K562 (cell line): ENCODE data around the gene DAP. TPM values are rescaled to one million over a fixed set of nuclear protein-coding genes. Genes with fewer than 3 reads are reported as not detected.

ENCODE experiments used
- ARID2 ChIP-seq: fragments of 450-650 bp; IDR thresholded peaks from 2 replicates; pipeline ENCODE4 v1.6.1; 2017; ENCODE audit warnings: antibody characterized with exemption, mild to moderate bottlenecking
- BDP1 ChIP-seq: IDR thresholded peaks from 3 replicates; pipeline ENCODE4 v1.6.1; 2011; ENCODE audit not compliant: insufficient read length, insufficient read depth
- CCNT2 ChIP-seq: IDR thresholded peaks from 2 replicates; pipeline ENCODE4 v1.6.1; 2011; ENCODE audit warnings: borderline replicate concordance, low read depth, mild to moderate bottlenecking, moderate library complexity, mixed read lengths, low read length; ENCODE audit not compliant: insufficient read length; ENCODE audit errors: extremely low read depth
- ELF1 ChIP-seq: fragments of 200-800 bp; sonication (Bioruptor generic); IDR thresholded peaks from 2 replicates; pipeline ENCODE4 v1.6.1; 2016; ENCODE audit warnings: missing genetic modification characterization, missing compliant biosample characterization
- FUS ChIP-seq: fragments of 200-400 bp; formaldehyde crosslinking; optimal IDR thresholded peaks from 2 replicates; pipeline ENCODE3; 2017; ENCODE audit warnings: low read depth, low read length
- HIVEP1 ChIP-seq: fragments of 250-450 bp; sonication (Bioruptor Pico); IDR thresholded peaks from 2 replicates; pipeline ENCODE4 v1.4.0; 2020; ENCODE audit warnings: mild to moderate bottlenecking
- HOXB6 ChIP-seq: fragments of 250-450 bp; sonication (Bioruptor Pico); IDR thresholded peaks from 2 replicates; pipeline ENCODE4 v1.5.1; 2022; ENCODE audit warnings: mild to moderate bottlenecking, borderline replicate concordance
- KLF6 ChIP-seq: fragments of 250-450 bp; sonication (Bioruptor Pico); IDR thresholded peaks from 2 replicates; pipeline ENCODE4 v1.4.0; 2020; ENCODE audit warnings: mild to moderate bottlenecking, moderate library complexity, borderline replicate concordance
- NFIX ChIP-seq: fragments of 250-450 bp; sonication (Bioruptor Pico); IDR thresholded peaks from 2 replicates; pipeline ENCODE4 v1.4.0; 2020; ENCODE audit warnings: low read depth, mild to moderate bottlenecking, moderate library complexity
- NONO ChIP-seq, 2 experiments: fragments of 200-400 bp in 1 of 2; fragments of 450-650 bp in 1 of 2; formaldehyde crosslinking in 1 of 2; IDR thresholded peaks; 2 replicates each; pipeline ENCODE4 v1.6.1; 2017; ENCODE audit warnings: low read depth in 2 of 2, mild to moderate bottlenecking in 2 of 2, moderate library complexity in 2 of 2, low read length in 1 of 2
- POLR2AphosphoS5 ChIP-seq: IDR thresholded peaks from 2 replicates; pipeline ENCODE4 v1.6.1; 2011; ENCODE audit warnings: mild to moderate bottlenecking, low read depth, low read length, moderate library complexity; ENCODE audit not compliant: control insufficient read depth, insufficient read depth
- PTTG1 ChIP-seq: fragments of 450-650 bp; IDR thresholded peaks from 2 replicates; pipeline ENCODE4 v1.6.1; 2016; ENCODE audit warnings: low read depth, mild to moderate bottlenecking, missing genetic modification characterization, missing compliant biosample characterization
- SAFB2 ChIP-seq: fragments of 200-400 bp; formaldehyde crosslinking; IDR thresholded peaks from 2 replicates; pipeline ENCODE4 v1.6.1; 2018; ENCODE audit warnings: borderline replicate concordance, low read length, low read depth, moderate library complexity; ENCODE audit not compliant: severe bottlenecking
- SOX6 ChIP-seq: fragments of 450-650 bp; IDR thresholded peaks from 2 replicates; pipeline ENCODE4 v1.6.1; 2014; ENCODE audit warnings: mild to moderate bottlenecking
- TEAD1 ChIP-seq, 2 experiments: fragments of 450-650 bp in 1 of 2; sonication (generic) in 1 of 2; formaldehyde crosslinking; IDR thresholded peaks; 2 replicates each; pipeline versions ENCODE4 v1.4.0 to v1.8.0; 2020 to 2022; ENCODE audit warnings: mild to moderate bottlenecking in 2 of 2, missing genetic modification reagents in 1 of 2
- TEAD4 ChIP-seq, 2 experiments: sonication (generic) in 1 of 2; formaldehyde crosslinking in 1 of 2; IDR thresholded peaks; 2 replicates each; pipeline versions ENCODE4 v1.6.1 to v1.8.0; 2012 to 2022; ENCODE audit warnings: borderline replicate concordance in 1 of 2, inconsistent platforms in 1 of 2, low read length in 1 of 2, mild to moderate bottlenecking in 1 of 2, missing genetic modification reagents in 1 of 2
- ZC3H8 ChIP-seq: fragments of 450-650 bp; IDR thresholded peaks from 2 replicates; pipeline ENCODE4 v1.6.1; 2017
- ZEB2 ChIP-seq: fragments of 450-650 bp; IDR thresholded peaks from 2 replicates; pipeline ENCODE4 v1.6.1; 2016
- ZFP1 ChIP-seq: fragments of 450-650 bp; formaldehyde crosslinking; IDR thresholded peaks from 2 replicates; pipeline ENCODE4 v1.4.0; 2020; ENCODE audit warnings: mild to moderate bottlenecking, mixed read lengths
- ZFPM2 ChIP-seq: fragments of 250-450 bp; sonication (Bioruptor Pico); IDR thresholded peaks from 2 replicates; pipeline ENCODE4 v1.5.1; 2022; ENCODE audit warnings: mild to moderate bottlenecking
- ZNF3 ChIP-seq: fragments of 250-450 bp; sonication (Bioruptor Pico); IDR thresholded peaks from 2 replicates; pipeline ENCODE4 v1.5.0; 2021; ENCODE audit warnings: mild to moderate bottlenecking, moderate library complexity
- polyA plus RNA-seq, 8 experiments: library from polyadenylated mRNA; depleted of rRNA in 4 of 8; stranded (reverse) in 5 of 8; unstranded in 3 of 8; fragments of >200 nt; fragmentation: Nextera tagmentation in 2 of 8; fragmentation: Illumina TruSeq in 1 of 8; extraction: Ambion mirVana in 2 of 8; extraction: Trizol in 1 of 8; gene quantifications; 2 replicates each; pipeline versions ENCODE4 v1.2.1 to v1.2.3, GENCODE V29; 2011 to 2014; ENCODE audit warnings: inconsistent platforms in 1 of 8, missing spikeins in 1 of 8
- total RNA-seq, 7 experiments: library from RNA; depleted of rRNA in 6 of 7; stranded (reverse); fragments of >200 nt in 6 of 7; fragmentation: Illumina TruSeq in 2 of 7; extraction: Trizol in 2 of 7; gene quantifications; 2 replicates each; pipeline versions ENCODE4 v1.2.1 to v1.2.3, GENCODE V29; 2011 to 2021; ENCODE audit warnings: low replicate concordance in 1 of 7
- TF ChIP-seq, protein P1 (sequence below): sonication (generic); formaldehyde crosslinking; IDR thresholded peaks from 2 replicates; pipeline ENCODE4 v1.8.0; 2023; ENCODE audit warnings: mild to moderate bottlenecking, missing genetic modification reagents
- TF ChIP-seq, protein P2 (sequence below): fragments of 450-650 bp; IDR thresholded peaks from 2 replicates; pipeline ENCODE4 v1.6.1; 2016; ENCODE audit warnings: mild to moderate bottlenecking

DAP gene
- total and polyA plus RNA-seq, 9 of the 15 experiments (the other 6 are each of a cell fraction or from before 2014, with no cell fraction given) = 14.1 to 151 (median 34.5) TPM

DNA sequence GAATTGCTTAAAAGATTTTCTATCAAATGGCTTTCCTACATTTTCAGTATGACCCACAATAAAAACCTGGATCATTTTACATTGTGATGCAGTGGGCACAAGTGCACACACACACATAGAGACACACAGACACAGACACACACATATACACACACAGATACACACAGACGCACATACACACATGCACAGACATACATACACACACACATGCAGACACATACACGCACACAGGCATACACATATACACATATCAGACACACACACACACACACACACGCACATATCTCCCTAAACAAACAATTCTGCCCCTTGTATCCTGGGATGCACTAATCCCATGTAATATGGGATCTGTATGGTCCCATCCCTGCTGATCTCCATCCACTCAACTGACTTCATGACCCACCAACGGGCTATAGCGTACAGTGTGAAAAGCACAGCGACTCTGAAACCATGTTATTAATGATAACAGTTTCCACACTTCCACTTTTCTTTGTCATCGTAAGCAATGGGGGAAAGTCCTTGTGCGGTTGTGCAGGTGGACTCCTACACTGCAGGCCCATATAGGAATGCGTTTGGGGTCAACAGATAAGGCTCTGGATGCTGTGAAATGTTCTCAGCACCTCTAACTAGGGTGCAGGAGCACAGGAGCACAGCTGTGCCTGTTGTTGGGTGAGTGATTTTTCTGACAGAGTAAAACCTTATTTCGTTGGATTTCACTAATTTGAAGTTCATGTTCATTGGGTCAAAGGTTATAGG, 52.7 kb downstream of the DAP start (continued):
- TF ChIP-seq, protein P1, sequence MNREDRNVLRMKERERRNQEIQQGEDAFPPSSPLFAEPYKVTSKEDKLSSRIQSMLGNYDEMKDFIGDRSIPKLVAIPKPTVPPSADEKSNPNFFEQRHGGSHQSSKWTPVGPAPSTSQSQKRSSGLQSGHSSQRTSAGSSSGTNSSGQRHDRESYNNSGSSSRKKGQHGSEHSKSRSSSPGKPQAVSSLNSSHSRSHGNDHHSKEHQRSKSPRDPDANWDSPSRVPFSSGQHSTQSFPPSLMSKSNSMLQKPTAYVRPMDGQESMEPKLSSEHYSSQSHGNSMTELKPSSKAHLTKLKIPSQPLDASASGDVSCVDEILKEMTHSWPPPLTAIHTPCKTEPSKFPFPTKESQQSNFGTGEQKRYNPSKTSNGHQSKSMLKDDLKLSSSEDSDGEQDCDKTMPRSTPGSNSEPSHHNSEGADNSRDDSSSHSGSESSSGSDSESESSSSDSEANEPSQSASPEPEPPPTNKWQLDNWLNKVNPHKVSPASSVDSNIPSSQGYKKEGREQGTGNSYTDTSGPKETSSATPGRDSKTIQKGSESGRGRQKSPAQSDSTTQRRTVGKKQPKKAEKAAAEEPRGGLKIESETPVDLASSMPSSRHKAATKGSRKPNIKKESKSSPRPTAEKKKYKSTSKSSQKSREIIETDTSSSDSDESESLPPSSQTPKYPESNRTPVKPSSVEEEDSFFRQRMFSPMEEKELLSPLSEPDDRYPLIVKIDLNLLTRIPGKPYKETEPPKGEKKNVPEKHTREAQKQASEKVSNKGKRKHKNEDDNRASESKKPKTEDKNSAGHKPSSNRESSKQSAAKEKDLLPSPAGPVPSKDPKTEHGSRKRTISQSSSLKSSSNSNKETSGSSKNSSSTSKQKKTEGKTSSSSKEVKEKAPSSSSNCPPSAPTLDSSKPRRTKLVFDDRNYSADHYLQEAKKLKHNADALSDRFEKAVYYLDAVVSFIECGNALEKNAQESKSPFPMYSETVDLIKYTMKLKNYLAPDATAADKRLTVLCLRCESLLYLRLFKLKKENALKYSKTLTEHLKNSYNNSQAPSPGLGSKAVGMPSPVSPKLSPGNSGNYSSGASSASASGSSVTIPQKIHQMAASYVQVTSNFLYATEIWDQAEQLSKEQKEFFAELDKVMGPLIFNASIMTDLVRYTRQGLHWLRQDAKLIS (CRISPR knock-in tag) = no peak
- no peak for TF ChIP-seq HIVEP1 (CRISPR knock-in tag)
- no peak for TF ChIP-seq ZFP1 (CRISPR knock-in tag)
- no peak for TF ChIP-seq CCNT2
- TF ChIP-seq FUS = no peak
- TF ChIP-seq KLF6 (CRISPR knock-in tag) = no peak
- no peak for TF ChIP-seq ARID2
- TF ChIP-seq SAFB2 = no peak
- TF ChIP-seq TEAD4 (IDR thresholded peaks at IDR 0.05; ENCODE audit: low read length) = peak; percentile 98
- no peak for TF ChIP-seq TEAD4 (CRISPR knock-in tag; IDR thresholded peaks at IDR 0.05; ENCODE audit: borderline replicate concordance)
- no peak for TF ChIP-seq ZC3H8
- peak; percentile 80 for TF ChIP-seq SOX6
- peak; percentile 79 for TF ChIP-seq ZEB2
- TF ChIP-seq NFIX (CRISPR knock-in tag) = no peak
- TF ChIP-seq, protein P2, sequence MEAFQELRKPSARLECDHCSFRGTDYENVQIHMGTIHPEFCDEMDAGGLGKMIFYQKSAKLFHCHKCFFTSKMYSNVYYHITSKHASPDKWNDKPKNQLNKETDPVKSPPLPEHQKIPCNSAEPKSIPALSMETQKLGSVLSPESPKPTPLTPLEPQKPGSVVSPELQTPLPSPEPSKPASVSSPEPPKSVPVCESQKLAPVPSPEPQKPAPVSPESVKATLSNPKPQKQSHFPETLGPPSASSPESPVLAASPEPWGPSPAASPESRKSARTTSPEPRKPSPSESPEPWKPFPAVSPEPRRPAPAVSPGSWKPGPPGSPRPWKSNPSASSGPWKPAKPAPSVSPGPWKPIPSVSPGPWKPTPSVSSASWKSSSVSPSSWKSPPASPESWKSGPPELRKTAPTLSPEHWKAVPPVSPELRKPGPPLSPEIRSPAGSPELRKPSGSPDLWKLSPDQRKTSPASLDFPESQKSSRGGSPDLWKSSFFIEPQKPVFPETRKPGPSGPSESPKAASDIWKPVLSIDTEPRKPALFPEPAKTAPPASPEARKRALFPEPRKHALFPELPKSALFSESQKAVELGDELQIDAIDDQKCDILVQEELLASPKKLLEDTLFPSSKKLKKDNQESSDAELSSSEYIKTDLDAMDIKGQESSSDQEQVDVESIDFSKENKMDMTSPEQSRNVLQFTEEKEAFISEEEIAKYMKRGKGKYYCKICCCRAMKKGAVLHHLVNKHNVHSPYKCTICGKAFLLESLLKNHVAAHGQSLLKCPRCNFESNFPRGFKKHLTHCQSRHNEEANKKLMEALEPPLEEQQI = no peak
- no peak for TF ChIP-seq NONO (IDR thresholded peaks at IDR 0.05; ENCODE audit: low read depth in 2 of 2, low read length in 1 of 2)
- TF ChIP-seq POLR2AphosphoS5 = peak; percentile 93
- peak; percentile 77 to 99; a peak in 3 of 4 replicates for TF ChIP-seq TEAD1 (CRISPR knock-in tag; IDR thresholded peaks at IDR 0.05)
- no peak for TF ChIP-seq HOXB6 (CRISPR knock-in tag)
- TF ChIP-seq ZNF3 (CRISPR knock-in tag) = no peak
- no peak for TF ChIP-seq ZFPM2
- no peak for TF ChIP-seq PTTG1
- TF ChIP-seq BDP1 = no peak
- TF ChIP-seq ELF1 (tag) = 0 out of 2 replicates have a peak, but pooled peaks have one; percentile 15
